ENCODE results near the gene PCGF6.

DNA sequence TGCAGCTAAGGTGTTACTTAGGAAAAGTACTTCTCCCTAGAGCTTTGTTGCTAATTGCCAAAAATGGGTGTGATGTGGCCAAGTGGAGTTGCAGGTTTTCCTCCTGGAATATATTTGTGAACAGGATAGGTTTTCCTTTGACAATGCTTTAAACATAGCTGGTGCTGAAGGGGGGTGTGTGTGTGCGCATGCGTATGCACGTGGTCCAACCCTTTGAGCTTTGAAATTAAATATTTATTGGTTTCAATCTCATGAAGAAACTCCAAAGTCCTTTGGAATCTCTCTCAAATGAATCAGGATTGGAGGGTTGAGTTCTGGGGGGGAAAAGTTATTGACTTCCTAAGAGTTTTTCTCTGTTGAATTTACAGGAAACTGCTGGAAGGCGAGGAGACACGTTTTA, 62.9 kb downstream of the PCGF6 start:
- TF ChIP-seq, protein P1, sequence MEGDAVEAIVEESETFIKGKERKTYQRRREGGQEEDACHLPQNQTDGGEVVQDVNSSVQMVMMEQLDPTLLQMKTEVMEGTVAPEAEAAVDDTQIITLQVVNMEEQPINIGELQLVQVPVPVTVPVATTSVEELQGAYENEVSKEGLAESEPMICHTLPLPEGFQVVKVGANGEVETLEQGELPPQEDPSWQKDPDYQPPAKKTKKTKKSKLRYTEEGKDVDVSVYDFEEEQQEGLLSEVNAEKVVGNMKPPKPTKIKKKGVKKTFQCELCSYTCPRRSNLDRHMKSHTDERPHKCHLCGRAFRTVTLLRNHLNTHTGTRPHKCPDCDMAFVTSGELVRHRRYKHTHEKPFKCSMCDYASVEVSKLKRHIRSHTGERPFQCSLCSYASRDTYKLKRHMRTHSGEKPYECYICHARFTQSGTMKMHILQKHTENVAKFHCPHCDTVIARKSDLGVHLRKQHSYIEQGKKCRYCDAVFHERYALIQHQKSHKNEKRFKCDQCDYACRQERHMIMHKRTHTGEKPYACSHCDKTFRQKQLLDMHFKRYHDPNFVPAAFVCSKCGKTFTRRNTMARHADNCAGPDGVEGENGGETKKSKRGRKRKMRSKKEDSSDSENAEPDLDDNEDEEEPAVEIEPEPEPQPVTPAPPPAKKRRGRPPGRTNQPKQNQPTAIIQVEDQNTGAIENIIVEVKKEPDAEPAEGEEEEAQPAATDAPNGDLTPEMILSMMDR (IDR thresholded peaks at IDR 0.05) = no peak
- no peak for TF ChIP-seq POLR2A (IDR thresholded peaks at IDR 0.05)
